Inflammatory macrophage treated with lipopolysaccharide for 4 hours (primary cell): ENCODE data around the gene OGA.

ENCODE experiments used
- DNase-seq: peaks from one replicate; pipeline ENCODE4 v3.0.0-alpha.2; 2020

OGA gene

DNA sequence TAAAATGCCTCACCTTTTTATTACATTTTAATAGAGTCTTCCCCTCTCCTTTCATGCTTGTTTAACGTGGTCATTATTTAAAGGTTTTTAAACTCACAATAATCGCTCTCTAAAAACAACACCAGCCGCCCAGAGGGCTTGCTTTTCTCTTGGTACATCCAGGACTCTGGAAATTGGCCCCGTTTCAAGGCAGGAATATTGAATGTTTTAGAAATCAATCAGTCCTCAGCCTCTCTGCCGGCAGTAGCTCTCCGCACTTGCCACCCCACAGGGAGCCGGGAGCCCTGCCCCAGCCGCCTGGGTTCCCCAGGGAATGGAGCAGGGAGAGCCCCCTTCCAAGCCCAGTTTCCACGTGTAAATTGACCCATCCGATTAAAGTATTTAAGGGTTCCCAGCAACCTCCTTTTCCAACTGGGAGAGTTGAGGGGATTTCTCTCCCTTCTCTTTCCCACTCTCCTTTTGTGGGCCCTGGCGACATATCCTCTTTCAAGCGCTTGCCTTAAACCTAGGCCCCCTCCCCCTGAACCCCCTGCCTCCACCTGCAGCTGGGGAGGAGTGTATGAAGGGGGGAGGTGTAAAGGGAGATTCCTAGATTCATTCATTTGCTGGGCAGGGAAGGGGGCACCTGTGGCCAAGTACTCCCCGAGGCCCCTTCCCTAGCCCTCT, 44.2 kb downstream of the OGA start:
- DNase-seq: no peak

DNA sequence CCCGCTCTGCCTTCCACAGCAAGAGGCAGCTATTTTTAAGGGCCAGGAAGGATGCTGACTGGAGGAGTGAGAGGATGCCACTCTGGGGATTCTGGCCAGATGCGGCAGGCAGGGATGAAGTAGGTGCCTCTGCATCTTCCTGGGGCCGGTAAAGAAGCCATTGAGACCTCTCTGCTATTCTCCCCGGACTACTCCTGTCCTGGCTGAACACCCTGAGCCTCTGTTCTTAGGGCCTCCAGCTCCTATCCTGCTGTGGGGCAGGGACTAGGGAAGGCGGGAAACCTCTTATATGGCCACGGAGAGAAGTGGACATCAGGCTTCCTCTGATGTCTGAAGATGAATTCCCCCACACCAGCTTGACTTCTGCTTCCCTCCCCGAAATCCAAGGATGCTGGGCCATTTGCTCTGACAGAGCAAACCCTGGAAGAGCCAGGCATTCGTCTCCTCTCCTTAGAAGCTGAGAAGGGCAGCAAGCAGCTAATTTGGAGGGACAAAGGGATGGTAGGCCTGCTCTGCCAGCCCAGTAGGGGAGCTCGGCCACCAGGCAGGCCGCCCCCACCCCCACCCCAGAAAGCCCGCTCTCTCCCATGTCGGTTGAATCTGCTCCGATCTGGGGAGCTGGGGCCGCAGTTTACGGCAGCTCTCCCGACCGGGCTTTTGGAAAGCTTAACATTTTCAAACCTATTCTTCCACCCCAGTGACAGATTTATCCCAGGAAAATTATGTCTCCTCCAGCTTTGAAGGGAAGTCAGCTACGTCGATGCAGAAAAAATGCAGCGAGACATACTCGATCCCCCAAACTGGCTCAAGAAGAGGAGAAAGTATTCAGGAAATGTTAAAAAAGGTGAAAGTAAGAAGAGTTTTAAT, 45.1 kb downstream of the OGA start:
- no peak for DNase-seq

DNA sequence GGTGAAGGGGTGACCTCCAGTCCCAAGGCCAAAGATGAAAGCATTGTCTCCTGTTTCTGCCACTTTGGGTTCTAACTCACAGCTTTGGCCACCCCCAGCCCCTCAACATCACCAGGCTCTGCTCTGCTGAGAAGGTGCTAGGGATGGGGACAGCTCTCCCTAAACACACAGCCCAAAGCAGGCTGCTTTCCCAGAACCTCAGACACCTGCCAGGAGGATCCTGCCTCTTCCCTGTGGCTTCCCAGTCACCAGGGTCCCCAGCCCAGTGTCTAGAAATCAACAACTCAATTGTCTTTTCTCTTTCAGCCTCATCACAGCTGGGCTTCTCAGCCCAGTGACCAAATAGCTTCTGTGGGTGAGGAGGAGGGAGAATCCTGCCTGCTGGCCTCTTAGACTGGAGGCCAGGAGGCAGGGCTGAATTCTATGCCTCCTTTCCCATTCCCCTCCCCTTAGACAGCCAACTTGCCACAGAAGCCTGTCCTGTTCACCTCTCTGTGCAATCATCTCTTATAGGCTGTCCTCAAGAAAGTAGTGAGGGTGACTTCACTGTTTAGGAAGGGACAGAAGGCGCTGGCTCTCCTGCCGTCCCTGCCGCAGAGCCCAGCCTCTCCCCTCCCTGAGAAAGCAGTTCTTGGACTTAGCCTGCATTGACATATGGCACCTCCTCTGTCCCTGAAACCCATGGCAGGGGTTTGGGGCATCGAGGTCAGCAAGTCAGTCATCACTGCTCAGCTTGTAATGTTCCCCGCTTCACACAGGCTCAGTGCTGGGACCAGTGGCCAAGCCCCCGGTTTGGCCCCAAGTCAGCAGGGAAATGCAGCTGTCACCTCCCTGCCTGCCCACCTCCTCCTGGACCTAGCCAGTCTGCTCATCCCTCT, 46.0 kb downstream of the OGA start:
- DNase-seq: no peak

DNA sequence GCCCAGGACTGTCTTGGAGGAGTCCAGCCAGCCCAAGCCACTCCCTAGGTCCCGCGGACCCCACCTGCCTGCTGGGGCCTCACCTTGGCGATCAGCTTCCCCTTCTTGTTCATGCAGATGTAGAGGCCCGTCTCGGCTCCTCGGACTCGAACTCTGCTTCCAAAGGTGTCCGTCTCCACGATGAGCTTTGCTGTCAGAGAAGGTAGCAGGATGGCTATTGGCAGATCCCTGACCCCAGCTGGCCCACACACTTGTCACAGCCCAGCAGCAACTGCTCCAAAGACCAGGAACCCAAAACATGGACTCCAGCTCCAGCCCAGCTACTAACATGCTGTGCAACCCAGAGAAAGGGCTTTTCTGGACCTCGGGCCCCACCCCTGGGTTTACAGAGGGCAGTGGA, 46.9 kb downstream of the OGA start:
- no peak for DNase-seq

DNA sequence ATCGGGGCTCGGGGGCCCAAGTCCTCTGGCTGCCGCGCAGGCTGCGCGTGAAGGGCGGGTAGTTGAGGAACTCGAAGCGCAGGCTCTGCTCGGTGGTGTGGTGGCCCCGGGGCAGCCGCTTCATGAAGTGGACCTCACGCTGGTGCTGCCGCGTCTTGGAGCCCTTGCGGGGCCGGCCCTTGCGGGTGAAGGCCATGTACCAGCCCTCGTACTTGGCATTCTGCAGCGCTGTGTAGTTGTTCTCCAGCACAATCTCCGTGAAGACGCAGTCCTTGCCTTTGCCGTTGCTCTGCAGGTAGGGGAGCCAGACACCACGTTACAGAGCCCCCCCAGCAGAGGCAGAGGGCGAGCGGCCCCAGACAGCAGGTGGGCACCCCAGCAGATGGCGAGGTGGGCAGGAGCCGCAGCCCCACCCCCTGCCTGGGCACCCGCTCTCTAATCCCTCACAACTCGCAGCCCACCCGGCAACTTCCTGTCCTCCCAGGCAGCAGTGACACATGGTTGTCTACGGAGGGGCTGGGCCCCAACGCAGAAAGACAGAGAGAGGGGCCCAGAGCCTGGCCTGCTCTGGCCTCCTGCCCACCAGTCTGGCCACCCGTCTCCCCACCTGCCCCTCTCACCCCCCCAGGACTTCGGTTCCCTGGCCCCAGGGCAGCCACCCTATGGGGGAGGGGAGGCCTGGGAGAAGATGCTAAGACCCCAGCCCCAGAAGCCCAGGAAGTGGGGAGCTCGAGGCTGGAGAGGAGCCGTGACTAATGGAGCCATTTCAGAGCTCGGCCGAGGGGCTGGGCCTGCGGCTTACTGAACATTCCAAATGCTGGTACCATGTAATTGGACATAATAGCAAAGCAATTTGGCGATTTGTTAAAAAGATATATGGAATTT, 47.7 kb downstream of the OGA start:
- no peak for DNase-seq

DNA sequence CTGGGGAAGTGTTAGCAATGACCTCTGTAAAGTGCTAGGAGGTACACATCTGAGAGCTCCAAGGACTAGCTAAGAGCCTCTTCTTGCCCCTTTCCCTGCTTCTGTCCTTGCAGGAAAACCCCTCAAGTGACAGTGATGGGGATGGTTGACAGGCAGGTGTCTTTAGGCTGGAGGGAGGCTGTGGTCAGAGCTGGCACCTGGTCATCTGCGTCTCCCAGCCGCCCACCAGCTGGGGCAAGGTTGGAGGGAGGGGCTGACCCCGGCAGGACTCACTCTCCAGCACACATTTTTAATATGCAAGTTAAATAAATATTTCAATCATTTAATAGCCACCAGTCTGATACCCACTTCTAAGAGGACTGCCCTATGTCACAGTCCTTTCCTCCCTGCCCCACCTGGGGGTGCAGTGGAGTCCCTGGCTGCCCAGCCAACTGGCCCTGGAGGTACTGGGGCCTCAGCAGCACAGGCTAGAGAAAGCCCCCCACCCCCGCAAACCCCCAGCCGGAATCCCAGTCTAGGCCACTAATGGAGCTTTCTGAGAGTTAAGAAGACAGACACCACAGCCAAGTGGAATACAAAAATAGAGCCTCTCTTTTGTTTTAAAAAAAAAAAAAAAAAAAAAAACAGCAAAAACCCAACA, 48.6 kb downstream of the OGA start:
- no peak for DNase-seq

DNA sequence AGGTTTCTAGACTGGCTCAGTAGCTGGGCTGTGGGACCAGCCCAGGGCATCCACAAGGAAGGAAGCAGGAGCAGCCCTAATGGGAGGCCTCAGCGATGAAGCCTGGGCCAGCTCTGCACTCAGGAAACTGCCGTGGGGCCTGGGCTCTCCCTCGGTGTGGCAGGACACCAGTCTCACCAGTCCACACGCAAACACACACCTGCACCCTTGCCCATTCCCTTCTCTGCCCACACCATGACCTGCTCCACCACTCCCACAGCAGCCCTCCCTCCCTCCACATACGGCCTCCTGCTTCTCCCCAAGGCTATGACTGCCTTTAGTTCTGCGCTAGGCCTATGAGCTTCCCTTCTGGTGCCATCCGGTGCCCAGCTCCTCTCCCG, 49.5 kb downstream of the OGA start:
- DNase-seq: no peak

DNA sequence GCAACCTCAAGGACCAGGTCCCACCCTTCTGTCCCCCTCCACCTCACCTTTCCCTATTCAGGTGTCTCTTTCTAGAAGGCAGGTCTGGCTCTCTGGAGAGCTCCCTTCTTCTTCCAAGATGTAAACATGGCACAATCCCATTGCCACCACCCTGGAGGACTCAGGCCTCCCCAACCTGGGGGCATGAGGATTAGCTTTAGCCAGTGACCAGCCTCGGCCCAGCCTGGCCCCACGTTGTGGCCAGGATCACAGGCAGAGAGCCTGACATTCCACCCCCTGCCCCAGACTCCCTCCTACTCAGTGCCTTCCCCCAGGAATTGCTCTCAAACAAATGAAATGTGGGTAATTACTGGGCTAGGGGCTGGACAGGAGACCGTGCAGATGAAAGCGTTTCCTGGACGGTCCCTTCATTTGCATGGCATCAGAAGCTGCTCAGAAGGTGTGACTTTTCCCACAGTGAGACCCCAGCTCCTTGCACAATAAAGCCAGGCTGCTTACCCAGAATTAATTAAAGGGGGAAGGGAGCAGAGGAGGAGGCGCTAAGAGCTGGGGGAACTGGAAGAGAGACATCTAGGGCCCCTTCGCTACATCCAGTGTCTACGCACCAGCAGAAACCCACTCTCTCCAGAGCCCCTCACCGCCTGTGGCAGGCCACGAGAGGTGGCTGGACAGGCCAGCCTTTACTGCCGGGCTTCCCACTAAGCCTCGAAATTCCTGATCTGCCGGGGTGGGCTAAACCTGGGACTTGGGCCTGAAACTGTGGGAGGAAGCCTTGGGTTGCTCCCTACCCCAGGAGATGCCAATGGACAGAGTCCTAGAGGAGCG, 50.1 kb downstream of the OGA start:
- no peak for DNase-seq

DNA sequence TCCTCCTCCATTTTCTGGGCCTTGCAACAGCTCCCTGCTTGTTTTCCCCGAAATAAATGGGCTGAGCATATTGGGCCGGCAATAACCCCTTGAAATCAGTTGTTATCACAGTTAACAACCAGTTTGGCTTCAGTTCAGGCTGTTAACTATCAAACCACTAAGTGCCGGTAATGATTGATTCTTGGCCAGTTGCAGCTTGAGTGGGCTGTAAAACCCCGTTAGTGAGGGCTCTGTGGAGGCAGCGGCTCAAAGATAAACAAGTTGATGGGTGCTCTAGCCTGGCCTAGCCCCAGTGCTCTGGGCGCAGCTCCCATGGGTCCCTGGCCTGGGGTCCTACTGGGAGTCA, 50.7 kb downstream of the OGA start:
- no peak for DNase-seq

DNA sequence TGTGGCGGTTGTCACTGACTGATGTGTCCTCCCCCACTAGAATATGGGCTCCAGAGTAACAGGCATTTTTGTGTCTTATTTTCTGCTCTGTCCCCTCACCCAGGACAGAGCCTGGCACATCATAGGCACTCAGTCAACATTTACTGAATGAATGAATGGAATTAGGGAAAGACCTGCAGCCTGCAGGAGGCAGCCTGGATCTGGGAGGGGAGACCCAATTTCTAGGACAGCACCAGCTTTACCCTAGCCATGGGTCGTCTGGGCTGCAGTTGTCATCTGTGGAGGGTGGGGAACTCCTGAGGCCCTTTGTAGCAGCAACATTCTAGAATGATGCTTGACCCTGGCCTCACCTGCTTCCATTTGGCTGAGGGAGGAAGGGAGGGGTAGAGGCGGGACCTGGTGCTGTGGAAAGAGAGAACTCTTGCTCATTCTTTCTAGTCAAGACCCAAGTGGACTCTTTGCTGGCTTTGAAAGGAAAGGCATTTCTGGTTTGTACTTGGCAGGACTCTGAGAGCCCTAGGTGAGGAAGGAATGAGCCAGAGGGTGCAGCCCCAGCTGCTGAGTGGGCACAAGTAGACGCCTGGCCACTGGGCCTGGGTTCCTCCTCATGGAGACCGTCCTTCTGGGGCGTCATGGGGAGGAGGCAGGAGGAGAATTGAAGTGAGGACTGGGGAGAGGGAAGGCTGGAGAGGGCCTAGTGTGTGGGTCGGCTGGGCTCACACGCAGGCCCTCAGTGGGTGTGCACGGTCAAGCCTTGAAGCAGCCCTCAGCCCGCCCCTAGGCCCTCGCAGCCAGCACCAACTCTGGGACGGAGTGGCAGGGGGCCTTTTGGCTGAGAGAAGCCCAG, 51.3 kb downstream of the OGA start:
- DNase-seq: no peak

DNA sequence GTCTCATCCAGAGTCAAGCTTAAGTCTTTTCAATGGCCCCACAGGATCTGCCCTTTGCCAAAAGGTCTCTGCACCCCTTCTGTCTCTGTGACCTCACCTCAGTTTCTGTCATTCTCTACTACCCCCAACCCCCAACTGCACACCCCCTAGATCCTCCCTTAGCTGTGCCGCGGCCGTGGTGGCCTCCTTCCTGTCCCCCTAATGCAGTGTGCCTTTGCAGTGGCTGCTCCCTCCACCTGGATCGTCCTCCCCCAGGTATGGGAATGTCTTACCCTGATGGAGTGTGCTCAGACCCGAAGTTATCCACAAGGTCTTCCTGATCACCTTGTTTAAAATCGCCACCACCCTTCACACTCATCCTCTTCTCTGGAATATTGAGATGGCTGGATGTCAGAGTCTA, 51.9 kb downstream of the OGA start:
- no peak for DNase-seq

DNA sequence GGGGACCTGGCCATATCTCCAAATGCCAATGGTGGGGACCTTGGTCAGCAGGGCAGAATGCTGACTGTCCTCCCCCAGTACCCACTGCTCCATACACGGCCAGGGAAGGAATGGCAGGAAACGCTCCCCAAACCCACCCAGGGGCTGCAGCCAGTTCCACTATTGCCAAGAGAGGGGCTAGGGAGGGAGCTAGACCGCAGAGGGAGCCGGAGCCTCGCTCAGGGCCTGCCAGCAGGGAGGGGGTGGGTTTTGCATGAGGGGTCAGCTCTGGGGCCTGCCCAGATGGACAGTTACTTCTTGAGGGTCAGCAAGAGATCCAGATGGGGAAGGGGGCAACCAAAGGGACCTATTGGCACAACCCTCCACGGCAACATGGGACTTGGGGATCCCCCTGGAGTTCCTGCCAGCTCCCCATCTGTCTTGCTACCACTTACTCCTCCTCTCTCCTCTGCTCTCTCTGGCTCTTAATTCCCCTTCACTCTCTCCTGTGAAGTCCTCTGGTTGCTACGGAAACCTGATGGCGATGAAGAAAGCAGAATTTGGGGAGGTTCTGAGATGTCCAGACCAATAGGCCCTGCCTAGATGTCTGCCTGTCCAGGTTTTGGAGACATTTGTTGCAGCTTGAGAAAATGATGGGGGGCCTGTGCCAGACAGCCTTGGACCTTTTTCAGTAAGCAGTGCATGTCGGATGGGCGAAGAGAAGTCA, 55.0 kb downstream of the OGA start:
- DNase-seq: no peak

DNA sequence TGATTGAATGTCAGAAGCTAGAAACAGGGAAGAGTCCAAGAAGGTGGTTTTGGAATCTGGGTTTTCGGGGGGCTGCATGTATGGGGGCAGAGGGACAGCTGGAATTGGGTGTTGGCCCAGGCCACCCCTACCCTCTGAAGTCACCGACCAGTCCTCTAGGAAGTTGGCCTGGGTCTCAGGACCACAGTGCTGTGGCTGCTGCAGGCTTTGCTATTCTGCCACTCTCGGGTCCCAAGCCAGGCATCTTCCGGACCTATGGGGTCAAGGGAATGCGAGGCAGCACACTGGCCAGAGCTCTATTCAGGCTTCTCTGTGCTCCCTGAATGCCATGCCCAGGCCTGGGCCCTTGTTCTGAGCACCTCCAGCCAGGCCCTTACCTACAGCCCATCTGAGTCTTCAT, 55.5 kb downstream of the OGA start:
- DNase-seq: no peak

DNA sequence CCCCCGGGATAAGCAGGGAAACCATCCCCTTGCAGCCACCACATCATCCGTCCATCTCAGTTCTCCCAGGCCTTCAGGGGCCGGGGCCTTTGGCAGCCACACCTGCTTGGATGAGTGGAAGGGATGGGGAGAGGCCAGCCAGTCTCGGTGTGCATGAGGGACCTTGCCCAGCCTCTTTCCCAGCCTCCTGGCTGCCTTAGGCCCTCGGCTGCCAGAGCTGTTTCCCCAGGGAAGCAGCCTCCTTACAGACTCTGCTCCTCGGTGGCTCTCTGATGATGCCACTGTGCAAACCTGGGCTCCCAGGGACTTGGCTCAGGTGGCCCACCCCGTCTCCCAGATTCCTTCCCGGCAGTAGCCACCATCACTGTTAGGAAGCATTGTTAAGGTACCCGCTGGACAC, 57.0 kb downstream of the OGA start:
- DNase-seq: no peak

DNA sequence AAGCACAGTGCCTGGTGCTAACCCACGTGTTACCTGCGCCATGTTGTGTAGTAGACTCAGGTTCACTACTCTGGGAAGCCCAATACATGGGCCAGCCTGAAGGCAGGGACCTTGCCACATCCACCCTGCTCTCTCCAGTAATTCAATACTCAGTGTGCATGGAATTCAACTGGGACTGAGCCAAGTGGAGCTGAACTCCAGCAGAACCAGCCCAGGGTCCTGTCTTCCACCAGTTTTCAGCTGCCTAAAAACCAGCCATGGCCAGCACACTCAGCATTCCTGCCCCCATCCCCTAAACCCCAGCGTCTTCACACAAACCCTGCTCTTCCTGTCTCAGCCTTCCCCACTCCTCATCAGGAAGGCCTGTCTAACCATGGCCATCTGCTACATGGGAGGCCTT, 57.7 kb downstream of the OGA start:
- DNase-seq: no peak

DNA sequence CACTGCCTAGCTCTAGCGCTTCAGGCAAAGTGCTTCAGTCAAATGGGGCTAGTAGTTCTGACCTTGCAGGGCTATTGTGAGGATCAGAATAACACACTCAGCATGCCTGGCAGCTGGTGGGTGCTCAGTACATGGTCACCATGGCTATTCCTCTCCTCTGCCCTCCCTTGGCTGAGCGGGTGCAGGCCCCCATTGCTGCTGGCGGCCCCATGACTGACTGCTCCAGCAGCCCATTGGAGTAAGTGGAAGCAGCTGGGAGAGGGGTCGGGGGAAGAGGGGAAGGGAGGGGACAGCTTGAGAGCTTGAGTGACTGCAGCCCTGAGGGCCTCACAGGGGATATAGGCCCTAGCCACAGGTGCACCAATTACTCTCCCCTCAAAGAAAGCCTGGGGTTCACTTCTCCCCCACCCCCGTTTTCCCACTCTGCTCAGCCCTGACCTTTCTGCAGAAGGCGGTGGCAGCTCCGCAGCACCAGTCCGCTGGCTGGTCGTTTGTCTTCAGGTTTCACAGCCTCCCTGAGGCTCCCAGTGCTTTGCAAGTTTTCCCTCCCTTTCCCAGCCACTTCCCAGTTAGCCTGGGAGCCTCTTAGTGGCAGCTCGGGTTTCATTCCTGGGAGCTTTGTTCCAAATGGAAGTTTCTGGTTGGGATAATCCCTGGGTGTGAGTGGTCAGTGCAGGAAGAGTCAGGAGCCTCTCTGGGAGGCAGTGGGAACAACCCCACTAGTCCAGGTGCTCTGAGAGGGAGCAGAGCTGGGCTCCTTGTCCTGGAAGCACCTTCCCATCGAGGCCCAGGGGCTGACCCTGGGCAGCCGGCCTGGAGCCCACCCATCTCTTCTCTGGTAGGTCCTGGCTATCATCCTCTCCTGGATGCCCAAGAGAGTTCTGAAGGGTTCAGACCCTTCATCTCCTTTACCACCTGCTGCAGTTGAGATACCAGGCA, 58.7 kb downstream of the OGA start:
- DNase-seq: no peak

DNA sequence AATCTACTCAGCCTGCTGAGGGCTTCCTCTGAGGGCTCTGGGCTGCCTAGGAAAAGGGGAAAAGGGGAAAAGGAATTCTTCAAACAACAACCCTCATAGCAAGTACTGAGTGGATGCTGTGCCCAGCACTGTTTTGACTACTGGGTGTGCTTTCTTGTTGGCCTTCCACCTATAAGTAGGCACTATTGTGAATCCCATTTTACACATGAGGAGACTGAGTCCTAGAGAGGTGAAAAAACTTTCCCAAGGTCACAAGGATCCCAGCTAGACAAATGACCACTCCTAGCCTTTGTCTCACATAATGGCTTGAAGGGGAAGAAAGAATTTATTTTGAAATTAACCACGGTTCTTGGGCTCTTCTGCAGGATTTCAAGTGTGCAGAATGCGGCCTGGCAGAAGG, 59.4 kb downstream of the OGA start:
- no peak for DNase-seq

DNA sequence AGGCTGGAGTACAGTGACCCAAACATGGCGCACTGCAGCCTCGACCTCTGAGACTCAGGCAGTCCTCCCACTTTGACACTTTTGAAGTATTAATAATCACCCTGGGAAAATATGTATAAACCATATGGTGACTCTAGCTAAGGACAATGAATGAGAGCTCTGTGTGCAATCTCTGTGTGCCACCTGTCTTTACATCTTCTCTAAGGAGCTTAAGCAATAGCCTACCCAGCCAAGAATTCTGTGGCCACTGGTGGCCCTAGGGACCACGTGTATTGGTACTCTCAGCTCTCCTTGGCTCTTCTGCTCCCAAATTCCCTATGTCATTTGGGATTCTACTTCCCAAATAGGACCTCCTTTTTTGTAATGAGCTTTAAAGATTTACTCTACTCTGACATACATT, 66.0 kb downstream of the OGA start:
- DNase-seq: no peak
